ENCODE measurements around the gene WASF2.

- TF ChIP-seq, protein P1, sequence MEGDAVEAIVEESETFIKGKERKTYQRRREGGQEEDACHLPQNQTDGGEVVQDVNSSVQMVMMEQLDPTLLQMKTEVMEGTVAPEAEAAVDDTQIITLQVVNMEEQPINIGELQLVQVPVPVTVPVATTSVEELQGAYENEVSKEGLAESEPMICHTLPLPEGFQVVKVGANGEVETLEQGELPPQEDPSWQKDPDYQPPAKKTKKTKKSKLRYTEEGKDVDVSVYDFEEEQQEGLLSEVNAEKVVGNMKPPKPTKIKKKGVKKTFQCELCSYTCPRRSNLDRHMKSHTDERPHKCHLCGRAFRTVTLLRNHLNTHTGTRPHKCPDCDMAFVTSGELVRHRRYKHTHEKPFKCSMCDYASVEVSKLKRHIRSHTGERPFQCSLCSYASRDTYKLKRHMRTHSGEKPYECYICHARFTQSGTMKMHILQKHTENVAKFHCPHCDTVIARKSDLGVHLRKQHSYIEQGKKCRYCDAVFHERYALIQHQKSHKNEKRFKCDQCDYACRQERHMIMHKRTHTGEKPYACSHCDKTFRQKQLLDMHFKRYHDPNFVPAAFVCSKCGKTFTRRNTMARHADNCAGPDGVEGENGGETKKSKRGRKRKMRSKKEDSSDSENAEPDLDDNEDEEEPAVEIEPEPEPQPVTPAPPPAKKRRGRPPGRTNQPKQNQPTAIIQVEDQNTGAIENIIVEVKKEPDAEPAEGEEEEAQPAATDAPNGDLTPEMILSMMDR (IDR thresholded peaks at IDR 0.05; ENCODE audit: low read depth, low read length) = no peak
- TF ChIP-seq POLR2A (IDR thresholded peaks at IDR 0.05; ENCODE audit: extremely low read depth, insufficient read length) = no peak
These were observed 42.6 kb downstream of the WASF2 start for GRCh38 chr1:27447399-27447798.
